IMR-90 (cell line): ENCODE results near the gene CKLF. TPM values are rescaled to one million over a fixed set of nuclear protein-coding genes. Genes with fewer than 3 reads are reported as not detected.
A peak's percentile ranks its signal among the peaks of the same experiment; 100 is the strongest.

ENCODE experiments used
- ATAC-seq: fragments of 200-7000 bp; cut with Tn5 transposase; 2 replicates; pipeline ENCODE4 v1.9.1; 2020; ENCODE audit warnings: low read depth, mild to moderate bottlenecking, moderate library complexity
- BruUV-seq: library from RNA; stranded (reverse); fragments of 400-500 nt; replicated peaks from 2 replicates; lab custom pipeline; 2021; lab: Mats Ljungman, UMichigan
- CTCF ChIA-PET: fragments of 300-600 bp; formaldehyde crosslinking; extraction: SDS; loops from one replicate; lab custom pipeline; 2021; ENCODE audit warnings: antibody characterized with exemption; lab: Yijun Ruan, JAX
- POLR2A ChIA-PET: fragments of 300-600 bp; sonication (Branson Sonifier 250); formaldehyde crosslinking; loops from one replicate; lab custom pipeline; 2022; ENCODE audit warnings: antibody characterized with exemption; ENCODE audit not compliant: unreplicated experiment; lab: Charles Lee
- DNase-seq: peaks from one replicate; pipeline ENCODE4 v3.0.0; 2013
- H2AFZ ChIP-seq: replicated peaks from 2 replicates; pipeline ENCODE3; 2013; ENCODE audit warnings: low read length, mild to moderate bottlenecking; ENCODE audit not compliant: poor library complexity
- H2AK5ac ChIP-seq: 2 replicates; pipeline ENCODE4 v1.6.1; 2013; ENCODE audit warnings: low read depth, low read length, inconsistent platforms
- H2AK9ac ChIP-seq: replicated peaks from 2 replicates; pipeline ENCODE3; 2013; ENCODE audit warnings: mild to moderate bottlenecking, low read depth, low read length, moderate library complexity; ENCODE audit not compliant: poor library complexity
- H2BK120ac ChIP-seq: 2 replicates; pipeline ENCODE4 v1.6.1; 2013; ENCODE audit warnings: low read depth, low read length, inconsistent platforms
- H2BK15ac ChIP-seq: 3 replicates; pipeline ENCODE4 v1.6.1; 2013; ENCODE audit warnings: low read depth, low read length, inconsistent platforms
- H2BK20ac ChIP-seq: 2 replicates; pipeline ENCODE4 v1.6.1; 2013; ENCODE audit warnings: low read depth, mild to moderate bottlenecking, inconsistent platforms, low read length, moderate library complexity
- H2BK5ac ChIP-seq: 2 replicates; pipeline ENCODE4 v1.6.1; 2013; ENCODE audit warnings: mild to moderate bottlenecking, low read depth, low read length, inconsistent platforms; ENCODE audit not compliant: poor library complexity, severe bottlenecking
- H3K14ac ChIP-seq: replicated peaks from 2 replicates; pipeline ENCODE4 v1.6.1; 2013; ENCODE audit warnings: low read depth, low read length, inconsistent platforms
- H3K18ac ChIP-seq: 2 replicates; pipeline ENCODE4 v1.6.1; 2013; ENCODE audit warnings: low read depth, low read length, control low read depth
- H3K23ac ChIP-seq: 2 replicates; pipeline ENCODE4 v1.6.1; 2013; ENCODE audit warnings: low read depth, low read length, inconsistent platforms
- H3K27ac ChIP-seq: 2 replicates; pipeline ENCODE4 v1.5.1; 2013; ENCODE audit warnings: mild to moderate bottlenecking, control low read depth, low read length; ENCODE audit not compliant: insufficient read depth
- H3K27me3 ChIP-seq: 2 replicates; pipeline ENCODE4 v1.6.1; 2013; ENCODE audit warnings: low read length; ENCODE audit not compliant: control insufficient read depth, insufficient read depth
- H3K36me3 ChIP-seq: 2 replicates; pipeline ENCODE4 v1.6.1; 2013; ENCODE audit warnings: low read length, mixed read lengths; ENCODE audit not compliant: control insufficient read depth, insufficient read depth
- H3K4ac ChIP-seq: 2 replicates; pipeline ENCODE4 v1.6.1; 2013; ENCODE audit warnings: low read depth, low read length, inconsistent platforms
- H3K4me1 ChIP-seq: 2 replicates; pipeline ENCODE4 v1.6.1; 2013; ENCODE audit warnings: low read length, mixed read lengths; ENCODE audit not compliant: control insufficient read depth, insufficient read depth
- H3K4me2 ChIP-seq: 2 replicates; pipeline ENCODE4 v1.6.1; 2013; ENCODE audit warnings: low read depth, mild to moderate bottlenecking, control low read depth, low read length, moderate library complexity
- H3K4me3 ChIP-seq: 2 replicates; pipeline ENCODE4 v1.5.1; 2013; ENCODE audit warnings: low read depth, mild to moderate bottlenecking, control low read depth, low read length, moderate library complexity; ENCODE audit not compliant: insufficient read depth
- H3K56ac ChIP-seq: 2 replicates; pipeline ENCODE4 v1.6.1; 2013; ENCODE audit warnings: low read length, inconsistent platforms; ENCODE audit not compliant: insufficient read depth; ENCODE audit errors: extremely low read depth
- H3K79me1 ChIP-seq, 2 experiments: 2 replicates each; pipeline ENCODE4 v1.6.1; 2013; ENCODE audit warnings: low read length in 2 of 2, inconsistent platforms in 1 of 2, low read depth in 1 of 2
- H3K9ac ChIP-seq: 2 replicates; pipeline ENCODE4 v1.6.1; 2013; ENCODE audit warnings: low read depth, low read length, control low read depth
- H3K9me1 ChIP-seq: 2 replicates; pipeline ENCODE4 v1.6.1; 2013; ENCODE audit warnings: low read length, inconsistent platforms; ENCODE audit not compliant: insufficient read depth
- H3K9me3 ChIP-seq: 2 replicates; pipeline ENCODE4 v1.6.1; 2013; ENCODE audit warnings: low read length; ENCODE audit not compliant: control insufficient read depth, insufficient read depth
- H4K20me1 ChIP-seq: 2 replicates; pipeline ENCODE4 v1.6.1; 2013; ENCODE audit warnings: low read length, inconsistent platforms; ENCODE audit not compliant: insufficient read depth
- H4K5ac ChIP-seq: 2 replicates; pipeline ENCODE4 v1.6.1; 2013; ENCODE audit warnings: mild to moderate bottlenecking, low read depth, low read length, control low read depth
- H4K8ac ChIP-seq, 2 experiments: 2 replicates each; pipeline ENCODE4 v1.6.1; 2013; ENCODE audit warnings: low read depth in 2 of 2, low read length in 2 of 2, control low read depth in 1 of 2, inconsistent platforms in 1 of 2
- H4K91ac ChIP-seq: 2 replicates; pipeline ENCODE4 v1.6.1; 2013; ENCODE audit warnings: low read depth, low read length, inconsistent platforms; ENCODE audit not compliant: insufficient read depth
- BHLHE40 ChIP-seq: fragments of 150-350 bp; IDR thresholded peaks from 2 replicates; pipeline ENCODE4 v1.6.1; 2016; ENCODE audit warnings: mild to moderate bottlenecking, low read depth, low read length
- CEBPB ChIP-seq: IDR thresholded peaks from 2 replicates; pipeline ENCODE4 v1.6.1; 2012; ENCODE audit warnings: low read depth, low read length, improper control_type of control experiment
- CHD1 ChIP-seq: IDR thresholded peaks from 2 replicates; pipeline ENCODE4 v1.6.1; 2012; ENCODE audit warnings: low read depth, low read length, improper control_type of control experiment
- CTCF ChIP-seq: conservative IDR thresholded peaks from 2 replicates; pipeline ENCODE4 v1.5.1; 2012; ENCODE audit warnings: mild to moderate bottlenecking, low read depth, low read length, improper control_type of control experiment
- ELK1 ChIP-seq: fragments of 150-350 bp; IDR thresholded peaks from 2 replicates; pipeline ENCODE4 v1.6.1; 2016; ENCODE audit warnings: low read depth, mild to moderate bottlenecking, low read length, moderate library complexity, borderline replicate concordance
- FOS ChIP-seq: fragments of 150-350 bp; IDR thresholded peaks from 2 replicates; pipeline ENCODE4 v1.6.1; 2016; ENCODE audit warnings: low read depth, low read length
- MAFK ChIP-seq: IDR thresholded peaks from 2 replicates; pipeline ENCODE4 v1.6.1; 2012; ENCODE audit warnings: low read depth, low read length, improper control_type of control experiment
- MAZ ChIP-seq: IDR thresholded peaks from 2 replicates; pipeline ENCODE4 v1.6.1; 2012; ENCODE audit warnings: low read depth, mild to moderate bottlenecking, low read length, improper control_type of control experiment, moderate library complexity, borderline replicate concordance
- MXI1 ChIP-seq: IDR thresholded peaks from 2 replicates; pipeline ENCODE4 v1.6.1; 2012; ENCODE audit warnings: low read depth, mild to moderate bottlenecking, low read length, moderate library complexity, borderline replicate concordance
- NFE2L2 ChIP-seq: fragments of 150-350 bp; IDR thresholded peaks from 2 replicates; pipeline ENCODE4 v1.6.1; 2016; ENCODE audit warnings: low read depth, mild to moderate bottlenecking, low read length
- POLR2A ChIP-seq: IDR thresholded peaks from 2 replicates; pipeline ENCODE4 v1.6.1; 2012; ENCODE audit warnings: mild to moderate bottlenecking, low read depth, low read length
- RAD21 ChIP-seq: IDR thresholded peaks from 2 replicates; pipeline ENCODE4 v1.6.1; 2012; ENCODE audit warnings: low read length, improper control_type of control experiment
- RCOR1 ChIP-seq: IDR thresholded peaks from 2 replicates; pipeline ENCODE4 v1.6.1; 2012; ENCODE audit warnings: mild to moderate bottlenecking, low read length, improper control_type of control experiment; ENCODE audit not compliant: insufficient replicate concordance
- RFX5 ChIP-seq: IDR thresholded peaks from 2 replicates; pipeline ENCODE4 v1.8.0; 2012; ENCODE audit warnings: low read depth, mild to moderate bottlenecking, low read length, moderate library complexity
- SMC3 ChIP-seq: fragments of 150-350 bp; IDR thresholded peaks from 2 replicates; pipeline ENCODE4 v1.6.1; 2016; ENCODE audit warnings: low read depth, mild to moderate bottlenecking, antibody characterized with exemption, low read length, moderate library complexity
- USF2 ChIP-seq: fragments of 150-350 bp; IDR thresholded peaks from 2 replicates; pipeline ENCODE4 v1.6.1; 2017; ENCODE audit warnings: mild to moderate bottlenecking, antibody characterized with exemption, low read length, low read depth
- WGBS, 2 experiments: methylation state at CpG; one replicate each; pipeline versions ENCODE4 v1.1.5 to v1.1.7; 2013; ENCODE audit warnings: missing lambda C conversion rate in 2 of 2; ENCODE audit not compliant: insufficient read length in 1 of 2; ENCODE audit errors: extremely low coverage in 2 of 2; 5-methylcytosine and 5-hydroxymethylcytosine counted together
- dilution Hi-C: fragments of 300-500 bp; cut with HindIII; formaldehyde crosslinking; loops from one replicate; pipeline ENCODE4 v1.14.3; 2018; ENCODE audit warnings: low sequenced_read_pairs; ENCODE audit not compliant: unreplicated experiment
- in situ Hi-C: fragments of 300-500 bp; cut with MboI; formaldehyde crosslinking; loops from 3 replicates; pipeline ENCODE4 v1.14.3; 2019; ENCODE audit warnings: low sequenced_read_pairs, inconsistent platforms, mixed read lengths
- intact Hi-C: fragments of 100-400 bp; cut with micrococcal nuclease; formaldehyde crosslinking; loops from 2 replicates; pipeline ENCODE4 v1.10.0; 2022
- polyA plus RNA-seq, 3 experiments: library from polyadenylated mRNA; depleted of rRNA; stranded (reverse); fragments of >200 nt; gene quantifications; 2 replicates each; pipeline ENCODE4 v1.2.3, GENCODE V29; 2012; ENCODE audit warnings: low replicate concordance in 1 of 3
- total RNA-seq: library from RNA; depleted of rRNA; stranded (reverse); fragments of >200 nt; gene quantifications from 2 replicates; pipeline ENCODE4 v1.2.3, GENCODE V29; 2012

CKLF gene
- total and polyA plus RNA-seq, 2 of the 4 experiments (the other 2 are of a cell fraction): 60.8 to 92.2 TPM

GRCh38 chr16:66609139-66609510, 56.7 kb downstream of the CKLF start:
- ATAC-seq (no peak), DNase-seq (no peak)
- TF ChIP-seq RFX5: no peak
- TF ChIP-seq CEBPB: no peak
- TF ChIP-seq MAZ: no peak
- TF ChIP-seq RCOR1: no peak
- no peak for TF ChIP-seq USF2
- TF ChIP-seq RAD21: no peak
- no peak for TF ChIP-seq POLR2A
- TF ChIP-seq CTCF: no peak
- TF ChIP-seq ELK1: no peak
- no peak for TF ChIP-seq FOS
- no peak for TF ChIP-seq MXI1
- no peak for TF ChIP-seq CHD1
- TF ChIP-seq NFE2L2: no peak
- TF ChIP-seq MAFK: no peak
- TF ChIP-seq BHLHE40: no peak
- no peak for TF ChIP-seq SMC3
- Histone ChIP-seq H4K8ac (peak overlapping the region; percentile 36 to 52; a peak in 3 of 4 replicates), H3K79me1 (peaks cover 16 to 53% of the 10 kb centered on the region in 2 experiments), H3K56ac (no peak overlapping the region), H3K9me1 (peaks cover 10% of the 10 kb centered on the region), H4K5ac (peak overlapping the region; percentile 61; the same call in 1 of the 2 replicates), H3K9ac (no peak overlapping the region), H3K18ac (peak overlapping the region; percentile 67), H3K27ac (peak overlapping the region; percentile 19), H3K23ac (no peak overlapping the region), H3K36me3 (peaks cover 48% of the 10 kb centered on the region), H3K14ac (peak overlapping the region; percentile 83), H3K9me3 (no peaks in the 10 kb centered on the region), H2AK5ac (peak overlapping the region; percentile 99), H3K4me2 (no peak overlapping the region), H2BK5ac (peak overlapping the region; percentile 46), H2BK120ac (peak overlapping the region; percentile 35; the same call in 1 of the 2 replicates), H3K4me1 (peaks cover 18% of the 10 kb centered on the region), H4K91ac (peak overlapping the region; percentile 91), H3K4ac (peak overlapping the region; percentile 90), H3K27me3 (no peaks in the 10 kb centered on the region), H2BK15ac (peak overlapping the region; percentile 79; the same call in 1 of the 3 replicates), H2BK20ac (peak overlapping the region; percentile 75; the same call in 1 of the 2 replicates), H3K4me3 (no peak overlapping the region), H4K20me1 (peaks cover 17% of the 10 kb centered on the region), H2AFZ (no peak overlapping the region), H2AK9ac (peak overlapping the region; percentile 92)
- 100% methylated on average over 2 of the region's 12 CpGs; no CpG with 5 or more reads in 1 of the 2 experiments for WGBS, 2 experiments
- ChIA-PET POLR2A (interaction anchor here (0.6 kb wide), 2 partner anchors 89 to 264 kb away, joined by 3 read pairs; no protein-coding TSS in a partner anchor), CTCF (interaction anchor here (0.6 to 2.0 kb wide), 11 partner anchors 8 to 1100 kb away, joined by 3 to 10 read pairs (median 3); no protein-coding TSS in a partner anchor)
- dilution Hi-C loops (no loop called here), intact Hi-C loops (loop anchor here (2.0 to 5.0 kb wide), 2 partner anchors 133 to 264 kb away; no protein-coding TSS in a partner anchor), in situ Hi-C loops (no loop called here)
- BruUV-seq: no TSS peak
